ENCODE results near the gene FAM13B.

The FAM13B gene

DNA sequence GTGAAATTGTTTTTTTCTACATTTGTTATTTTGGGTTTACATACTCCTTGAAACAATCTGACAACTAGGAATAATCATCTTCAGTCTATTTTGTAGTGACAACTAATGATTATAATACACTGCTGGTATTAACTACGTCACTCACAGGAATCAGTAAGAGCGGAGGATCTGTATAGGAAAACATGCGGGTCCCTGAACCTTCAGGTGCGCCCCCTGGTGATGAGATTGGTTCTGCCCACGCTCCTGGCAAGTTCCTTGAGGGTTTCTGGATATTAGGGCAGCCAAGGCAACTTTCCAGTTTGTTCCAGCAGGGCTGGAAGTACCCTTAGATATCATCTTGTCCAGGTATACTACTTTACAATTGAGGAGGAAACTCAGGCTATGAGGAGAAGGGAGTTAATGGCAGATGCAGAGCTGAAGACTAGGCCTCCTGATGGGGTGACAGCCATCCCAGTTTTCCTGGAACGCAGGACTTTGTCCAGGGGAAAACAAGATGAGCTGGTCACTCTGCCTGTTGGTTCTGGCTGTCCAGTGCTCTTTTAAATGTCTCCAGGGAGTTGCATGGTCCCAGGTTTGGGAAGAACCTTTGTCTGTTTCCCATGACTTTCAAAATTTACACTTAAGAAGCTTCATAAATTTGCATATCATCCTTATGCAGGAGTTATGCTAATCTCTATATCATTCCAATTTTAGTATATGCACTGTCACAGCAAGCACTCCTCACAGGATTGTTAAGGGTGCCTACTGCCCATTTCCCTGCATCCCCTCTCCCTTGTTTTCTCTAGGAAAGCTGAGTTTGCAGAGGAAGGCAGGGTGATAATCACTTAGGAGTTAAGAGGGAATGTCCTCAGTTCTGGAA lies 36.1 kb upstream of the FAM13B start:
- Histone ChIP-seq H3K27me3 (ENCODE audit: insufficient read depth, low read depth, severe bottlenecking) (no peaks in the 10 kb centered on the region), H3K27ac (no peak overlapping the region), H3K9me3 (ENCODE audit: severe bottlenecking) (no peaks in the 10 kb centered on the region), H3K36me3 (no peaks in the 10 kb centered on the region), H3K4me3 (ENCODE audit: low read depth, low read length) (no peak overlapping the region)
- DNase-seq = peak; percentile 84
- TF ChIP-seq, protein P1, sequence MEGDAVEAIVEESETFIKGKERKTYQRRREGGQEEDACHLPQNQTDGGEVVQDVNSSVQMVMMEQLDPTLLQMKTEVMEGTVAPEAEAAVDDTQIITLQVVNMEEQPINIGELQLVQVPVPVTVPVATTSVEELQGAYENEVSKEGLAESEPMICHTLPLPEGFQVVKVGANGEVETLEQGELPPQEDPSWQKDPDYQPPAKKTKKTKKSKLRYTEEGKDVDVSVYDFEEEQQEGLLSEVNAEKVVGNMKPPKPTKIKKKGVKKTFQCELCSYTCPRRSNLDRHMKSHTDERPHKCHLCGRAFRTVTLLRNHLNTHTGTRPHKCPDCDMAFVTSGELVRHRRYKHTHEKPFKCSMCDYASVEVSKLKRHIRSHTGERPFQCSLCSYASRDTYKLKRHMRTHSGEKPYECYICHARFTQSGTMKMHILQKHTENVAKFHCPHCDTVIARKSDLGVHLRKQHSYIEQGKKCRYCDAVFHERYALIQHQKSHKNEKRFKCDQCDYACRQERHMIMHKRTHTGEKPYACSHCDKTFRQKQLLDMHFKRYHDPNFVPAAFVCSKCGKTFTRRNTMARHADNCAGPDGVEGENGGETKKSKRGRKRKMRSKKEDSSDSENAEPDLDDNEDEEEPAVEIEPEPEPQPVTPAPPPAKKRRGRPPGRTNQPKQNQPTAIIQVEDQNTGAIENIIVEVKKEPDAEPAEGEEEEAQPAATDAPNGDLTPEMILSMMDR (IDR thresholded peaks at IDR 0.05; ENCODE audit: low read depth, low read length) = peak; percentile 74

DNA sequence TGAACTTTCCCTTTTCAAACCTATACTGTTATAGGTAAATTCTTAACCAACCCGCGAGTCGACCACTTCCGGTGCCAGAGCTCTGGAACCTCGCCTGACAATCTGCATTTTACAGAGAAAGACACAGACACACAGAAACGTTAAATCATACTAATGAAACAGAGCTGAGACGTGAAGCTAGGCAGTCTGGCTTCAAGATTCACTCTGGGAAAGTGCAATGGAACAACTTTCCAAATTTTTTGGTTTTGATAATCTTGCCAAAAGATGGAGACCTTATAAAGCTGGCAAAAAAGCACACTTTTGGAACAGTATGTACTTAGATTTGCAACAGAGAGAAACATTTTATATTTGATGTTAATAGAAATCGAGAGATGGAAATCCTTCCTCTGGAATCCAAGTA lies 35.1 kb upstream of the FAM13B start:
- Histone ChIP-seq H3K9me3 (ENCODE audit: severe bottlenecking) (no peaks in the 10 kb centered on the region), H3K27me3 (ENCODE audit: insufficient read depth, low read depth, severe bottlenecking) (no peaks in the 10 kb centered on the region), H3K27ac (no peak overlapping the region), H3K36me3 (no peaks in the 10 kb centered on the region), H3K4me3 (ENCODE audit: low read depth, low read length) (no peak overlapping the region)
- no peak for DNase-seq
- TF ChIP-seq, protein P1 (IDR thresholded peaks at IDR 0.05; ENCODE audit: low read depth, low read length) = no peak

DNA sequence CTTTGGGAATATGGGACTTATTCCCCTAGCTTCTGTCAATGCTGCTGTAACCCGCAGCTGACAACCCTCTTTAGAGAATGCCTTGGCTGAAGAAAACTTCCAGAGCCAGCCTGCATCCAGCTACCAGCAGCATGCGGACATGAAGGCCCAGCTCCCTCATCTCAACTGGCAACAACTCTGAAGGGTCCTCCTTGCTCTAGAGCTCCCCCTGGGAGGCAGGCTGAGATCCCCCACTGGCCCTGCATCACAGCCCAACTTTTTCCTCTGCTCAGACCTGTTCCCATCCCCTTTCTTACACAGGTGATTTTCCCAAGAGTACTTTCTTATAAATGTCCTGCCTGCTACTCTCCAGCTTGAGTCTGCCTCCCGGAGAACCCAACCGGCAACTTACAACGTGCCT lies 32.2 kb upstream of the FAM13B start:
- DNase-seq = no peak
- H3K27me3 ChIP-seq (ENCODE audit: insufficient read depth, low read depth, severe bottlenecking) = no peaks in the 10 kb centered on the region
- no peak overlapping the region for H3K4me3 ChIP-seq (ENCODE audit: low read depth, low read length)
- TF ChIP-seq, protein P1 (IDR thresholded peaks at IDR 0.05; ENCODE audit: low read depth, low read length) = peak; percentile 65
- no peaks in the 10 kb centered on the region for H3K9me3 ChIP-seq (ENCODE audit: severe bottlenecking)
- H3K27ac ChIP-seq = no peak overlapping the region
- no peaks in the 10 kb centered on the region for H3K36me3 ChIP-seq

DNA sequence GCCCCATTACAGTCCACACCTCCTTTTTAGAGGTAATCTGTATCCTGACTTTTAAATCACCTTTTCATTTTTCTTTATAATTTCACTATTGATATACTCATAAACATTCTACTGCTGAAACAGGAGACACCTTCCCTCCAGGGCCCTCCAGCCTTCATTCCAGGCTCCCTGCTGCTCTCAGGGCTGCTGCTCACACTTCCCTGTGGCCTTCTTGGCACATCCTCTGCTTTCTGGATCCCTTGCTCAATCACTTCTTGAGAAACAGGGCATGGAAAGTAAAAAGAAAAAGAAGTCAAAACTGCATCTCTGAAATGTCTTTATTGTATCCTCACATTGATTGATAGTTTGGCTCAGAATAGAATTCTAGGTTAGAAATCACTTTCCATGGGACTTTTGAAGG lies 31.6 kb upstream of the FAM13B start:
- DNase-seq = no peak
- TF ChIP-seq, protein P1 (IDR thresholded peaks at IDR 0.05; ENCODE audit: low read depth, low read length) = no peak
- H3K36me3 ChIP-seq = no peaks in the 10 kb centered on the region
- no peaks in the 10 kb centered on the region for H3K27me3 ChIP-seq (ENCODE audit: insufficient read depth, low read depth, severe bottlenecking)
- no peak overlapping the region for H3K27ac ChIP-seq
- no peak overlapping the region for H3K4me3 ChIP-seq (ENCODE audit: low read depth, low read length)
- no peaks in the 10 kb centered on the region for H3K9me3 ChIP-seq (ENCODE audit: severe bottlenecking)

DNA sequence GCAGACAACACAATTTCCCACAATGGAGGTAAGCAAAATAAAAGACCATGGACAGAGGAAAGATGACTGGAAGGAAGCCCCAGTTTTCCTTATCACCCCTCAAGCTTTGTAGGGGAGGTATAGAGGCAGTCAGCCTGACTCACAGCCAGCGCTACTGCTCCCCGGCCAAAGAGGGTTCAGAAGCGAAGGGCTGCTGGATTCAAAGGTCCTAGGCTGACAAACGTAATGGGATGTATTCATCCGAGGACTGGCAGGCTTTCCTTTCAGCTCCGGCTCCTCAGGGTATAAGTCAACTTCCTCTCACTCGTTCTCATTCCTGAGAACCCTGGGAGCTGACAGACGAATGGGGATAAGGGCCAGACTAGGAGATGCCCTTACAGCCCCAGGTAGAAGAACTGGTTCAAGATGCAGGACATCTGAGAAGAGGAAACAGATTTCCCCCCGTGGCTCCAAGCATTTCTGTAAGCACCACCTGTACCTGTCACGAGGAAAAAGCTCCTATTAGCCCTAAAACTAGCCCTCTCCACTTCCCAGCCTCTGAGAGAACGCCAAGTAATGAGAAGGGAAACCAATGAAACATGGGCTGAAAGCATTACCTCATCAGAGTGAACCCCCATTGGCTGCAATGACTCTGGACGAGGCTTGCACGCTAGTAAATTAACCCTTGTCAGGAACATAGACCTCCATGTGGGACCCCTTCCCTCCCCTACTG lies 22.1 kb upstream of the FAM13B start:
- Histone ChIP-seq H3K9me3 (ENCODE audit: severe bottlenecking) (no peaks in the 10 kb centered on the region), H3K27me3 (ENCODE audit: insufficient read depth, low read depth, severe bottlenecking) (no peaks in the 10 kb centered on the region), H3K27ac (no peak overlapping the region), H3K36me3 (no peaks in the 10 kb centered on the region), H3K4me3 (ENCODE audit: low read depth, low read length) (no peak overlapping the region)
- DNase-seq = no peak
- TF ChIP-seq, protein P1 (IDR thresholded peaks at IDR 0.05; ENCODE audit: low read depth, low read length) = no peak

Measured in WERI-Rb-1 (cell line).